PFSK-1 (cell line): ENCODE measurements around the gene SPATA31C2.

Experiments used
- FOXP2 ChIP-seq: optimal IDR thresholded peaks from 2 replicates; pipeline ENCODE3; 2011; ENCODE audit warnings: borderline replicate concordance, control low read depth, inconsistent platforms; ENCODE audit not compliant: insufficient read depth; ENCODE audit errors: extremely low read length, extremely low read depth
- POLR2AphosphoS5 ChIP-seq: IDR thresholded peaks from 2 replicates; pipeline ENCODE4 v1.6.1; 2012; ENCODE audit warnings: low read depth, mild to moderate bottlenecking, control low read depth, low read length, moderate library complexity
- SIN3A ChIP-seq: IDR thresholded peaks from 2 replicates; pipeline ENCODE4 v1.6.1; 2012; ENCODE audit warnings: mild to moderate bottlenecking, low read length, moderate library complexity, borderline replicate concordance; ENCODE audit not compliant: insufficient read depth
- TAF1 ChIP-seq: IDR thresholded peaks from 2 replicates; pipeline ENCODE4 v1.6.1; 2012; ENCODE audit warnings: low read length, control low read depth, borderline replicate concordance; ENCODE audit not compliant: insufficient read depth

The SPATA31C2 gene

GRCh38 chr9:88085476-88085875 lies 52.8 kb downstream of the SPATA31C2 start:
- TF ChIP-seq FOXP2 (no peak), SIN3A (no peak)

GRCh38 chr9:88084357-88085183 lies 53.7 kb downstream of the SPATA31C2 start:
- TF ChIP-seq TAF1: no peak
- TF ChIP-seq POLR2AphosphoS5: no peak
